Ovary (tissue), 3 donors: ENCODE measurements around the gene RAB22A.
A peak's percentile ranks its signal among the peaks of the same experiment; 100 is the strongest.

Experiments used
- POLR2A ChIP-seq: fragments of 450-650 bp; IDR thresholded peaks from one replicate; pipeline ENCODE4 v1.6.1; 2017; ENCODE audit warnings: antibody characterized with exemption, mild to moderate bottlenecking, moderate library complexity
- TF ChIP-seq, protein P1 (sequence below), 3 donors: fragments of 450-650 bp in 2 of 3; fragments of 200-600 bp in 1 of 3; IDR thresholded peaks; one replicate each; pipeline versions ENCODE4 v1.5.1 to v1.8.0; 2016 to 2022; ENCODE audit warnings: antibody characterized with exemption in 3 of 3, mild to moderate bottlenecking in 1 of 3
- donor health status: DM: no; HTN: no; CAD: no.

DNA sequence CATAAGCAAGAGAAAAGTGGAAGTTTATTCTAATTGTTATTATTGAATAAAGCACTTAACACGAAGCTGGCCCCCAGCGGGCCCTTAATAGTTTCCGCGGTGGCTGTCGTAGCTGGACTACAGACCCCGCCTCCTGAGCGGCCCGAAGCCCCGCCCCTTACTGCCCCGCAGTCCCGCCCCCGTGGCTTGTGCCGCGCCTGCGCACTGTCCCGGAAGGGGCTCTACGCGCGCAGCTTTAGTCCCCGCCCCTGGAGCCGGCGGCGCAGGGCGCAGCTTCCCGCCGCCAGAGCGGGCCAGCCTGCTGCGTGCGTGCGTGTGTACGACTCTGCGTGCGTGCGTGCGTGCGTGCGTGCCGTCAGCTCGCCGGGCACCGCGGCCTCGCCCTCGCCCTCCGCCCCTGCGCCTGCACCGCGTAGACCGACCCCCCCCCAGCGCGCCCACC lies 79.4 kb downstream of the RAB22A start, which contains the start of gene VAPB:
- TF ChIP-seq, protein P1, sequence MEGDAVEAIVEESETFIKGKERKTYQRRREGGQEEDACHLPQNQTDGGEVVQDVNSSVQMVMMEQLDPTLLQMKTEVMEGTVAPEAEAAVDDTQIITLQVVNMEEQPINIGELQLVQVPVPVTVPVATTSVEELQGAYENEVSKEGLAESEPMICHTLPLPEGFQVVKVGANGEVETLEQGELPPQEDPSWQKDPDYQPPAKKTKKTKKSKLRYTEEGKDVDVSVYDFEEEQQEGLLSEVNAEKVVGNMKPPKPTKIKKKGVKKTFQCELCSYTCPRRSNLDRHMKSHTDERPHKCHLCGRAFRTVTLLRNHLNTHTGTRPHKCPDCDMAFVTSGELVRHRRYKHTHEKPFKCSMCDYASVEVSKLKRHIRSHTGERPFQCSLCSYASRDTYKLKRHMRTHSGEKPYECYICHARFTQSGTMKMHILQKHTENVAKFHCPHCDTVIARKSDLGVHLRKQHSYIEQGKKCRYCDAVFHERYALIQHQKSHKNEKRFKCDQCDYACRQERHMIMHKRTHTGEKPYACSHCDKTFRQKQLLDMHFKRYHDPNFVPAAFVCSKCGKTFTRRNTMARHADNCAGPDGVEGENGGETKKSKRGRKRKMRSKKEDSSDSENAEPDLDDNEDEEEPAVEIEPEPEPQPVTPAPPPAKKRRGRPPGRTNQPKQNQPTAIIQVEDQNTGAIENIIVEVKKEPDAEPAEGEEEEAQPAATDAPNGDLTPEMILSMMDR (IDR thresholded peaks at IDR 0.05): no peak
- peak; percentile 67 for TF ChIP-seq POLR2A
